Right lobe of liver (tissue), 4 donors: Measurements from ENCODE around the gene CNPY3.

ENCODE experiments used
- POLR2A ChIP-seq: fragments of 450-650 bp; IDR thresholded peaks from one replicate; pipeline ENCODE4 v1.6.1; 2017; ENCODE audit warnings: antibody characterized with exemption, mild to moderate bottlenecking
- TF ChIP-seq, protein P1 (sequence below), 4 donors: fragments of 200-600 bp in 3 of 4; fragments of 450-650 bp in 1 of 4; IDR thresholded peaks; one replicate each; pipeline versions ENCODE4 v1.5.1 to v1.8.0; 2016 to 2022; ENCODE audit warnings: antibody characterized with exemption in 4 of 4, mild to moderate bottlenecking in 2 of 4
- donor health status: DM: no; HTN: no; CAD: no.
- donor health status: DM: no; HTN: no; CAD: no.
- donor health status: DM: no; HTN: yes; CAD: no.

DNA sequence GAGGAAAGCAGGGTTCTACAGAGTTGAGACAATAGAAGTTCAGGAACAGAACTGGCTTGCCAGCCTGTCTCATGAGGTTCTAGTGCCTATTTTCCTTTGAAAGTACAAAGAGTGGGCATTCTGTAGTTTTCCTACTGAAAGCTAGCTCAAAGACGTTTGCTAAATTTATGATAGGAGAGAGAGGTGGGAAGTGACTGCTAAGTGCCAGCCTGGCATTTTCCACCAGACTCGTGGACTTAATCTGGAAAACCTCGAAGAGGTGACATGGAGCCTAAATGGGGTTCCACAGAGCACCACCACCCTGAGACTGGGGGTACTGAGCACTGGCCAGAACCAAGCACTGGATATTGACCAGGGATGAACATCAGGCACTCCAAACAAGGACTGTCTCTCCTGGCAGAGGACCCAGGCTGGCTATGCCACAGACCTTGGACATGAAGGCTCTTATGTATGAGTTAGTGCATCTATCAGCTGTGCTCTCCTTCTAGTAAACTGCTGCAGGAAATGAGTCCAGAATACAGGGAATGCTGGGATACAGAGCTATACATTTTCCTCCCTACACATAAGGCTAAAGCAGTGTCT, 42.6 kb downstream of the CNPY3 start:
- TF ChIP-seq, protein P1, sequence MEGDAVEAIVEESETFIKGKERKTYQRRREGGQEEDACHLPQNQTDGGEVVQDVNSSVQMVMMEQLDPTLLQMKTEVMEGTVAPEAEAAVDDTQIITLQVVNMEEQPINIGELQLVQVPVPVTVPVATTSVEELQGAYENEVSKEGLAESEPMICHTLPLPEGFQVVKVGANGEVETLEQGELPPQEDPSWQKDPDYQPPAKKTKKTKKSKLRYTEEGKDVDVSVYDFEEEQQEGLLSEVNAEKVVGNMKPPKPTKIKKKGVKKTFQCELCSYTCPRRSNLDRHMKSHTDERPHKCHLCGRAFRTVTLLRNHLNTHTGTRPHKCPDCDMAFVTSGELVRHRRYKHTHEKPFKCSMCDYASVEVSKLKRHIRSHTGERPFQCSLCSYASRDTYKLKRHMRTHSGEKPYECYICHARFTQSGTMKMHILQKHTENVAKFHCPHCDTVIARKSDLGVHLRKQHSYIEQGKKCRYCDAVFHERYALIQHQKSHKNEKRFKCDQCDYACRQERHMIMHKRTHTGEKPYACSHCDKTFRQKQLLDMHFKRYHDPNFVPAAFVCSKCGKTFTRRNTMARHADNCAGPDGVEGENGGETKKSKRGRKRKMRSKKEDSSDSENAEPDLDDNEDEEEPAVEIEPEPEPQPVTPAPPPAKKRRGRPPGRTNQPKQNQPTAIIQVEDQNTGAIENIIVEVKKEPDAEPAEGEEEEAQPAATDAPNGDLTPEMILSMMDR (IDR thresholded peaks at IDR 0.05): no peak
- TF ChIP-seq POLR2A: no peak
